ENCODE results near the gene UST.
"Not testable (repeated sequence)": the region's sequence is repeated elsewhere in the genome, so short reads cannot be mapped to it uniquely, and the experiment has no call there.

The UST gene

GRCh38 chr6:148775161-148775560, 28.3 kb downstream of the UST start:
- no peak for TF ChIP-seq JUND (IDR thresholded peaks at IDR 0.05; ENCODE audit: low read depth)
- in situ Hi-C loops (cut with HindIII; ENCODE audit: low pct_unique_long_range_greater_than_20kb, low sequenced_read_pairs) = no loop called here
- no peak for DNase-seq (ENCODE audit: low read depth in 1 of 2, low spot score in 1 of 2)

- in situ Hi-C loops (cut with HindIII; ENCODE audit: low pct_unique_long_range_greater_than_20kb, low sequenced_read_pairs) = no loop called here
- DNase-seq (ENCODE audit: low read depth in 1 of 2, low spot score in 1 of 2) = no peak
- no peak for TF ChIP-seq JUND (IDR thresholded peaks at IDR 0.05; ENCODE audit: low read depth)
Observed at GRCh38 chr6:148776321-148777308, 29.8 kb downstream of the UST start.

- in situ Hi-C loops (cut with HindIII; ENCODE audit: low pct_unique_long_range_greater_than_20kb, low sequenced_read_pairs) = no loop called here
Observed at GRCh38 chr6:148779142-148779562, 32.3 kb downstream of the UST start.

GRCh38 chr6:148780423-148780822, 33.6 kb downstream of the UST start:
- DNase-seq (ENCODE audit: low read depth in 1 of 2, low spot score in 1 of 2); in situ Hi-C loops (cut with HindIII; ENCODE audit: low pct_unique_long_range_greater_than_20kb, low sequenced_read_pairs): not testable (repeated sequence)

More at GRCh38 chr6:148779142-148779562, 32.3 kb downstream of the UST start:
- no peak for DNase-seq (ENCODE audit: low read depth in 1 of 2, low spot score in 1 of 2)
- no peak for TF ChIP-seq JUND (IDR thresholded peaks at IDR 0.05; ENCODE audit: low read depth)

GRCh38 chr6:148780918-148781436, 34.1 kb downstream of the UST start:
- TF ChIP-seq JUND (IDR thresholded peaks at IDR 0.05; ENCODE audit: low read depth) = no peak
- no peak for DNase-seq (ENCODE audit: low read depth in 1 of 2, low spot score in 1 of 2)
- in situ Hi-C loops (cut with HindIII; ENCODE audit: low pct_unique_long_range_greater_than_20kb, low sequenced_read_pairs) = no loop called here

- no peak for DNase-seq (ENCODE audit: low read depth in 1 of 2, low spot score in 1 of 2)
- in situ Hi-C loops (cut with HindIII; ENCODE audit: low pct_unique_long_range_greater_than_20kb, low sequenced_read_pairs) = no loop called here
- TF ChIP-seq JUND (IDR thresholded peaks at IDR 0.05; ENCODE audit: low read depth) = no peak
Observed at GRCh38 chr6:148789948-148790347, 43.1 kb downstream of the UST start.

- TF ChIP-seq JUND (IDR thresholded peaks at IDR 0.05; ENCODE audit: low read depth) = no peak
- in situ Hi-C loops (cut with HindIII; ENCODE audit: low pct_unique_long_range_greater_than_20kb, low sequenced_read_pairs) = no loop called here
- DNase-seq (ENCODE audit: low read depth in 1 of 2, low spot score in 1 of 2) = no peak
Observed at GRCh38 chr6:148790404-148790803, 43.6 kb downstream of the UST start.

- TF ChIP-seq JUND (IDR thresholded peaks at IDR 0.05; ENCODE audit: low read depth) = no peak
- in situ Hi-C loops (cut with HindIII; ENCODE audit: low pct_unique_long_range_greater_than_20kb, low sequenced_read_pairs) = no loop called here
- DNase-seq (ENCODE audit: low read depth in 1 of 2, low spot score in 1 of 2) = no peak
Observed at GRCh38 chr6:148790817-148791216, 44.0 kb downstream of the UST start.

- DNase-seq (ENCODE audit: low read depth in 1 of 2, low spot score in 1 of 2) = no peak
- TF ChIP-seq JUND (IDR thresholded peaks at IDR 0.05; ENCODE audit: low read depth) = no peak
- in situ Hi-C loops (cut with HindIII; ENCODE audit: low pct_unique_long_range_greater_than_20kb, low sequenced_read_pairs) = no loop called here
Observed at GRCh38 chr6:148791372-148791771, 44.5 kb downstream of the UST start.

GRCh38 chr6:148793721-148794120, 46.9 kb downstream of the UST start:
- in situ Hi-C loops (cut with HindIII; ENCODE audit: low pct_unique_long_range_greater_than_20kb, low sequenced_read_pairs) = no loop called here
- DNase-seq (ENCODE audit: low read depth in 1 of 2, low spot score in 1 of 2) = no peak
- TF ChIP-seq JUND (IDR thresholded peaks at IDR 0.05; ENCODE audit: low read depth) = no peak

GRCh38 chr6:148794797-148795196, 48.0 kb downstream of the UST start:
- in situ Hi-C loops (cut with HindIII; ENCODE audit: low pct_unique_long_range_greater_than_20kb, low sequenced_read_pairs) = no loop called here
- DNase-seq (ENCODE audit: low read depth in 1 of 2, low spot score in 1 of 2) = no peak
- no peak for TF ChIP-seq JUND (IDR thresholded peaks at IDR 0.05; ENCODE audit: low read depth)

- DNase-seq (ENCODE audit: low read depth in 1 of 2, low spot score in 1 of 2) = no peak
- no peak for TF ChIP-seq JUND (IDR thresholded peaks at IDR 0.05; ENCODE audit: low read depth)
- in situ Hi-C loops (cut with HindIII; ENCODE audit: low pct_unique_long_range_greater_than_20kb, low sequenced_read_pairs) = no loop called here
Observed at GRCh38 chr6:148795563-148795962, 48.7 kb downstream of the UST start.

- in situ Hi-C loops (cut with HindIII; ENCODE audit: low pct_unique_long_range_greater_than_20kb, low sequenced_read_pairs) = no loop called here
Observed at GRCh38 chr6:148799647-148800046, 52.8 kb downstream of the UST start.

More at GRCh38 chr6:148799647-148800046, 52.8 kb downstream of the UST start:
- TF ChIP-seq JUND (IDR thresholded peaks at IDR 0.05; ENCODE audit: low read depth) = no peak
- DNase-seq (ENCODE audit: low read depth in 1 of 2, low spot score in 1 of 2) = no peak

Data from T47D (cell line).